Upper lobe of left lung (tissue), 6 donors: Measurements from ENCODE around the gene DNAJC21. TPM values are rescaled to one million over a fixed set of nuclear protein-coding genes. Genes with fewer than 3 reads are reported as not detected.

ENCODE experiments used
- ATAC-seq, 2 donors: fragments of 200-7000 bp; cut with Tn5 transposase; one replicate each; pipeline ENCODE4 v1.9.1; 2022; ENCODE audit warnings: mild to moderate bottlenecking in 2 of 2, moderate library complexity in 2 of 2; ENCODE audit not compliant: low FRiP score in 2 of 2
- DNase-seq, 2 donors: peaks; one replicate each; pipeline ENCODE4 v3.0.0-alpha.2; 2019 to 2020
- H3K27ac ChIP-seq, 4 donors: fragments of 200-600 bp; sonication (generic); one replicate each; pipeline ENCODE4 v1.5.1; 2016 to 2019
- H3K27me3 ChIP-seq, 4 donors: fragments of 200-600 bp; sonication (generic); one replicate each; pipeline ENCODE4 v1.5.1; 2017 to 2019
- H3K36me3 ChIP-seq, 4 donors: fragments of 200-600 bp; sonication (generic); one replicate each; pipeline ENCODE4 v1.5.1; 2016 to 2019
- H3K4me1 ChIP-seq, 4 donors: fragments of 200-600 bp; sonication (generic); one replicate each; pipeline ENCODE4 v1.5.1; 2018 to 2019
- H3K4me3 ChIP-seq, 4 donors: fragments of 200-600 bp; sonication (generic); one replicate each; pipeline ENCODE4 v1.5.1; 2017 to 2019; ENCODE audit warnings: mild to moderate bottlenecking in 2 of 4, moderate library complexity in 1 of 4
- H3K9me3 ChIP-seq, 4 donors: fragments of 200-600 bp; sonication (generic); one replicate each; pipeline ENCODE4 v1.5.1; 2018 to 2019
- EP300 ChIP-seq, 4 donors: sonication (generic); formaldehyde crosslinking; IDR thresholded peaks; one replicate each; pipeline ENCODE4 v1.5.1; 2017; ENCODE audit warnings: antibody characterized with exemption in 4 of 4, control low read depth in 2 of 4
- POLR2A ChIP-seq, 4 donors: fragments of 450-650 bp; IDR thresholded peaks; one replicate each; pipeline ENCODE4 v1.5.1; 2016 to 2017; ENCODE audit warnings: antibody characterized with exemption in 4 of 4, mild to moderate bottlenecking in 2 of 4
- POLR2AphosphoS5 ChIP-seq, 2 donors: sonication (generic); formaldehyde crosslinking; IDR thresholded peaks; one replicate each; pipeline ENCODE4 v1.5.1; 2017; ENCODE audit warnings: antibody characterized with exemption in 2 of 2
- WGBS, 2 donors: methylation state at CpG; one replicate each; pipeline ENCODE4 v1.1.5; 2017 to 2018; 5-methylcytosine and 5-hydroxymethylcytosine counted together
- total RNA-seq, 6 donors: library from RNA; depleted of rRNA in 4 of 6; stranded (reverse); fragments of >200 nt in 4 of 6; gene quantifications; one replicate each; pipeline versions ENCODE4 v1.1.0 to v1.2.1, GENCODE V29; 2016 to 2021
- TF ChIP-seq, protein P1 (sequence below), 6 experiments: fragments of 450-650 bp in 4 of 6; fragments of 200-600 bp in 2 of 6; sonication (generic) in 2 of 6; IDR thresholded peaks; one replicate each; pipeline ENCODE4 v1.5.1; 2016 to 2019; ENCODE audit warnings: antibody characterized with exemption in 6 of 6
- donor health status: DM: no; HTN: no; CAD: no; lungs with moderate emphysema.
- donor health status: DM: no; HTN: yes; CAD: no; lungs with severe emphysema.

The DNAJC21 gene
- total RNA-seq, 6 donors from 2014 or later, result 41.2 to 93.2 (median 46.3) TPM

DNA sequence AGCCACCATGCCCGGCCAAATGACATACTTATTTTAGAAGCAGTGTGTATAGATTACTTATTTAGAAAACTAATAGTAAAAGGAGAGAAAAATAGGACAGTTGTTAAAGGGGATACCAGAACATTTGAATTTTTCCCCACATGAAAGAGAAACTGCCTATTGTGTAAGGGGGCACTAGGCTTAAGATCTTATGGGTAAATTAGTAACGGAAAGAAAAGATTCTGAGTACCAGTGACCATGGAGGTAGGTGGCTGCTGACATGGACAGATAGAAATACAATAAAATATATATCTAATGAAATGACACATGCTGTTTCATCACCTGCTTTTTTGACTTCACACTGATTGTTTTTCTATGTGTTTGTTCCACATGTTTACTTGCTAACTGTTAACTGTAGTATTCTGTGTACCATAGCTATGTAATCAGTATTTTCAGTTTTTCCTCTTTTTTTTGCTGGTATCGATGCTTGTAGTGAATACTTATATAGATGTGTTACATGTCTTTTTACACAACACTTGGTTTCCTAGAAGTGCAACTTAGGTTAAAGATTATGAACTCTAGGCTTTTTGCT is 3.0 kb upstream of the DNAJC21 start:
- no peaks in the 10 kb centered on the region for H3K27me3 ChIP-seq
- no peak overlapping the region for H3K4me3 ChIP-seq
- DNase-seq, result no peak
- no peaks in the 10 kb centered on the region for H3K9me3 ChIP-seq
- no peak for TF ChIP-seq POLR2A (IDR thresholded peaks at IDR 0.05)
- no peak for TF ChIP-seq POLR2AphosphoS5 (IDR thresholded peaks at IDR 0.05)
- TF ChIP-seq, protein P1, sequence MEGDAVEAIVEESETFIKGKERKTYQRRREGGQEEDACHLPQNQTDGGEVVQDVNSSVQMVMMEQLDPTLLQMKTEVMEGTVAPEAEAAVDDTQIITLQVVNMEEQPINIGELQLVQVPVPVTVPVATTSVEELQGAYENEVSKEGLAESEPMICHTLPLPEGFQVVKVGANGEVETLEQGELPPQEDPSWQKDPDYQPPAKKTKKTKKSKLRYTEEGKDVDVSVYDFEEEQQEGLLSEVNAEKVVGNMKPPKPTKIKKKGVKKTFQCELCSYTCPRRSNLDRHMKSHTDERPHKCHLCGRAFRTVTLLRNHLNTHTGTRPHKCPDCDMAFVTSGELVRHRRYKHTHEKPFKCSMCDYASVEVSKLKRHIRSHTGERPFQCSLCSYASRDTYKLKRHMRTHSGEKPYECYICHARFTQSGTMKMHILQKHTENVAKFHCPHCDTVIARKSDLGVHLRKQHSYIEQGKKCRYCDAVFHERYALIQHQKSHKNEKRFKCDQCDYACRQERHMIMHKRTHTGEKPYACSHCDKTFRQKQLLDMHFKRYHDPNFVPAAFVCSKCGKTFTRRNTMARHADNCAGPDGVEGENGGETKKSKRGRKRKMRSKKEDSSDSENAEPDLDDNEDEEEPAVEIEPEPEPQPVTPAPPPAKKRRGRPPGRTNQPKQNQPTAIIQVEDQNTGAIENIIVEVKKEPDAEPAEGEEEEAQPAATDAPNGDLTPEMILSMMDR (IDR thresholded peaks at IDR 0.05), result no peak
- TF ChIP-seq EP300 (IDR thresholded peaks at IDR 0.05), result no peak
- peak overlapping the region in 3 of 4 donors; percentile 1 to 20 (median 18) for H3K27ac ChIP-seq
- WGBS, 2 donors, result 80 to 83% methylated on average over 3 of the region's 3 CpGs
- H3K36me3 ChIP-seq, result peaks cover 9 to 57% (median 24%) of the 10 kb centered on the region in 4 donors
- ATAC-seq, result no peak
- H3K4me1 ChIP-seq, result peaks cover 15 to 28% (median 25%) of the 10 kb centered on the region in 4 donors

DNA sequence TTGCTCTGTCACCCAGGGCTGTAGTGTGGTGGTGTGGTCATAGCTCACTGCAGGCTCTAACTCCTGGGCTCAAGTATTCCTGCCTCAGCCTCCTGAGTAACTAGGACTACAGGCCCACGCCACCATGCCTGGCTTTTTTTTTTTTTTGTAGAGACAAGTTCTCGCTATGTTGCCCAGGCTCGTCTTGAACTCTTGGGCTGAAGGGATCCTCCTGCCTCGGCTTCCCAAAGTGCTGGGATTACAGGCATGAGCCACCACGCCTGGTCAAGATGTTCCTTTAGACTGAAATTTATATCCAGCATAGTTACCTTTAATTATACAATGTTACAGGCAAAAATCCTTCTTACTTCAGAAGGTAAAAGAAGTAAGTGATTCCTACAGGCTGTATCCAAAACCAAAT is 1.6 kb upstream of the DNAJC21 start:
- H3K4me3 ChIP-seq, result no peak overlapping the region
- no peak for TF ChIP-seq EP300 (IDR thresholded peaks at IDR 0.05)
- TF ChIP-seq, protein P1 (IDR thresholded peaks at IDR 0.05), result no peak
- H3K27me3 ChIP-seq, result no peaks in the 10 kb centered on the region
- DNase-seq (no peak), ATAC-seq (no peak)
- peaks cover 18 to 36% (median 33%) of the 10 kb centered on the region in 4 donors for H3K4me1 ChIP-seq
- no peaks in the 10 kb centered on the region for H3K9me3 ChIP-seq
- WGBS, 2 donors, result 87 to 96% methylated on average over 5 of the region's 5 CpGs
- H3K36me3 ChIP-seq, result peaks cover 9 to 44% (median 17%) of the 10 kb centered on the region in 4 donors
- H3K27ac ChIP-seq, result peak overlapping the region in 1 of 4 donors; percentile 1

DNA sequence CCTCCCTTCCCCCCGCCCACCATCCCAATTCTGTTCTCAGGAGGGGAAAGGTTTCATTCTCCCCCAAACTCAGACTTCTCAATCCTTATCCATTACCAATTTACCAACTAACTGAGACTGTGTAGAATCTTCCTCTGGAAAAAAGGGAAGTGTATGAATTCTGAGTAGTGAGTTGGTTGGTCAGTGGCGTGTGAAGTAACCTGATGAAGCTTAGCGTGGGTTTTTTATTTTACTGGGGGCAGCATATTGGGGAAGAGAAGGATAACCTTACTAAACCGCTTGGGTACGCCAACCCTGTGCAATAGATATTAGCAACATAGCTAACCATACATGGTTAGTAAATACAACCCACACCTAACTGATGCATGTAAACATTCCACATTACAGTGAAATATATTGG is 1.1 kb upstream of the DNAJC21 start:
- TF ChIP-seq, protein P1 (IDR thresholded peaks at IDR 0.05), result no peak
- TF ChIP-seq EP300 (IDR thresholded peaks at IDR 0.05), result no peak
- TF ChIP-seq POLR2A (IDR thresholded peaks at IDR 0.05), result no peak
- no peak for TF ChIP-seq POLR2AphosphoS5 (IDR thresholded peaks at IDR 0.05)
- 84 to 88% methylated on average over 5 of the region's 5 CpGs for WGBS, 2 donors
- DNase-seq (no peak), ATAC-seq (no peak)
- Histone ChIP-seq H3K27me3 (no peaks in the 10 kb centered on the region), H3K4me3 (peak overlapping the region in 1 of 4 donors; percentile 74), H3K36me3 (peaks cover 9 to 39% (median 12%) of the 10 kb centered on the region in 4 donors), H3K9me3 (no peaks in the 10 kb centered on the region), H3K4me1 (peaks cover 18 to 34% (median 31%) of the 10 kb centered on the region in 4 donors), H3K27ac (peak overlapping the region in 1 of 4 donors; percentile 98)

DNA sequence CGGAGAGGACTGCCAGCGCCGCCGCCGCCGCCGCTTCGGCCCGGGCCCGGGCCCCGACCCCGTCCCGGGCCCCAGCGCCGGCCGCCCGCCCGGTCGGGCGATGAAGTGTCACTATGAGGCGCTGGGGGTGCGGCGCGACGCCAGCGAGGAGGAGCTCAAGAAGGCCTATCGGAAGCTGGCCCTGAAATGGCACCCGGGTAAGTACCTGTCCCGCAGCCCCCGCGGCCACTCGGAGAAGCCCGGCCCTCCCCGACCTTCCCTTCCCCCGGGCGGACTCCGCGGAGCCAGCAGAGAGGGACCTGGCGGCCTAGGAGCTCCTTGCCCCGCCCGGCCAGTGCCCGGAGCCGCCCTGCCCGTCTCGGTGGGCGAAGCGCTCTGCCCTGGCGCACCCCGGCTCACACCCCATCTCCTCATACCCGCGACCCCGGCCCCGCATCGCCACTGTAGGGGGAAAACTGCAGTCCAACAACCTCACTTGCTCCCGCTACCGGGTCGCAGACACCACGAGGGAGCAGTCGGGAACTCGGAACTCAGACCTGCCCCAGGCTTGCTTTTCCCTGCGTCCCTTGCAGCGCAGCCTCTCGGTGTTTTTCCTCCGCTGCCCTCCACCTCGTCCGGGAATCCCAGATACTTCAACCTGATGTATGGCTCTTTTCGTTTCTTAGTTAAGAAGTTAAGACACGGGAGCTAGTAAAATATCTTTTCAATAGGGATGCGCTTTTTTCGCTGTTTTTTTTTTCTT is 532 bp downstream of the DNAJC21 start:
- peaks cover 20 to 30% (median 24%) of the 10 kb centered on the region in 4 donors for H3K4me1 ChIP-seq
- H3K27ac ChIP-seq, result peak overlapping the region; percentile 89 to 98 (median 94)
- 0 to 1% methylated on average over 17 to 43 of the region's 70 CpGs for WGBS, 2 donors
- H3K4me3 ChIP-seq, result peak overlapping the region; percentile 66 to 93 (median 79)
- H3K9me3 ChIP-seq, result no peaks in the 10 kb centered on the region
- peak; percentile 83 to 91 for ATAC-seq
- H3K27me3 ChIP-seq, result no peaks in the 10 kb centered on the region
- peaks cover 5 to 28% (median 10%) of the 10 kb centered on the region in 4 donors for H3K36me3 ChIP-seq
- DNase-seq, result peak; percentile 94 to 98
- TF ChIP-seq POLR2AphosphoS5 (IDR thresholded peaks at IDR 0.05) (peak; percentile 25 to 79), POLR2A (IDR thresholded peaks at IDR 0.05) (peak in 3 of 4 donors; percentile 65 to 86 (median 82)), EP300 (IDR thresholded peaks at IDR 0.05) (peak in 1 of 4 donors; percentile 19)
- TF ChIP-seq, protein P1 (IDR thresholded peaks at IDR 0.05), result peak in 3 of 6 experiments; percentile 5 to 17 (median 15)
